Smooth muscle cell (in vitro differentiated cells): Measurements from ENCODE around the gene RPL7A. TPM values are rescaled to one million over a fixed set of nuclear protein-coding genes. Genes with fewer than 3 reads are reported as not detected.

Experiments
- DNase-seq: peaks from one replicate; lab custom pipeline; 2025; ENCODE audit not compliant: unreplicated experiment; lab: John Stamatoyannopoulos, UW
- H2AFZ ChIP-seq: fragments of 200-600 bp; sonication (generic); 2 replicates; pipeline ENCODE4 v1.6.0; 2016; ENCODE audit warnings: antibody characterized with exemption, low read depth, mild to moderate bottlenecking
- H3F3A ChIP-seq: fragments of 200-600 bp; sonication (generic); 2 replicates; pipeline ENCODE4 v1.6.0; 2017; ENCODE audit warnings: antibody characterized with exemption, low read depth
- H3K27ac ChIP-seq: fragments of 200-600 bp; sonication (generic); 2 replicates; pipeline ENCODE4 v1.5.1; 2016; ENCODE audit warnings: low read depth, mild to moderate bottlenecking
- H3K27me3 ChIP-seq: fragments of 200-600 bp; sonication (generic); 2 replicates; pipeline ENCODE4 v1.6.1; 2016; ENCODE audit warnings: low read depth, mild to moderate bottlenecking
- H3K36me3 ChIP-seq: fragments of 200-600 bp; sonication (generic); 2 replicates; pipeline ENCODE4 v1.5.1; 2016; ENCODE audit warnings: low read depth
- H3K4me1 ChIP-seq: fragments of 200-600 bp; sonication (generic); 2 replicates; pipeline ENCODE4 v1.5.1; 2016; ENCODE audit warnings: low read depth
- H3K4me2 ChIP-seq: fragments of 200-600 bp; sonication (generic); 2 replicates; pipeline ENCODE4 v1.6.0; 2016; ENCODE audit warnings: mild to moderate bottlenecking
- H3K4me3 ChIP-seq: fragments of 200-600 bp; sonication (generic); 2 replicates; pipeline ENCODE4 v1.5.1; 2016; ENCODE audit warnings: mild to moderate bottlenecking
- H3K79me2 ChIP-seq: fragments of 200-600 bp; sonication (generic); 2 replicates; pipeline ENCODE4 v1.6.0; 2016; ENCODE audit warnings: low read depth, mild to moderate bottlenecking
- H3K9ac ChIP-seq: fragments of 200-600 bp; sonication (generic); 2 replicates; pipeline ENCODE4 v1.6.0; 2016; ENCODE audit warnings: low read depth
- H3K9me3 ChIP-seq: fragments of 200-600 bp; sonication (generic); replicated peaks from 2 replicates; pipeline ENCODE4 v1.5.1; 2016; ENCODE audit warnings: low read depth
- H4K20me1 ChIP-seq: fragments of 200-600 bp; sonication (generic); 2 replicates; pipeline ENCODE4 v1.6.0; 2016; ENCODE audit warnings: low read depth
- CTCF ChIP-seq: fragments of 200-600 bp; sonication (generic); IDR thresholded peaks from 2 replicates; pipeline ENCODE4 v1.5.1; 2017; ENCODE audit warnings: borderline replicate concordance, mild to moderate bottlenecking, antibody characterized with exemption; ENCODE audit not compliant: insufficient read depth, poor library complexity, severe bottlenecking
- WGBS: methylation state at CpG from one replicate; pipeline ENCODE4 v1.1.7; 2016; ENCODE audit warnings: low lambda C conversion rate; 5-methylcytosine and 5-hydroxymethylcytosine counted together
- polyA plus RNA-seq: library from polyadenylated mRNA; unstranded; fragments of >200 nt; fragmentation: Nextera tagmentation; extraction: Ambion mirVana; gene quantifications from 2 replicates; pipeline ENCODE4 v1.2.1, GENCODE V29; 2016
- total RNA-seq: library from RNA; depleted of rRNA; stranded (reverse); fragments of >200 nt; gene quantifications from 2 replicates; pipeline ENCODE4 v1.2.3, GENCODE V29; 2014

The RPL7A gene
- total and polyA plus RNA-seq, 2 experiments from 2014 or later = 372 to 1,254 TPM

- Histone ChIP-seq H3K36me3 (peaks cover 17% of the 10 kb centered on the region), H3K4me2 (no peak overlapping the region)
- WGBS = 96% methylated on average over 11 of the region's 11 CpGs
These were observed 18.4 kb downstream of the RPL7A start for GRCh38 chr9:133366435-133366834.

GRCh38 chr9:133367221-133367620 lies 19.2 kb downstream of the RPL7A start:
- H2AFZ ChIP-seq = no peak overlapping the region
- H3K9me3 ChIP-seq = no peaks in the 10 kb centered on the region
- H3K79me2 ChIP-seq = peaks cover 77% of the 10 kb centered on the region
- no peak overlapping the region for H3K4me3 ChIP-seq
- peaks cover 14% of the 10 kb centered on the region for H3K36me3 ChIP-seq
- H4K20me1 ChIP-seq = peaks cover 100% of the 10 kb centered on the region
- 96% methylated on average over 22 of the region's 22 CpGs for WGBS
- TF ChIP-seq CTCF = no peak
- no peak overlapping the region for H3K4me2 ChIP-seq
- no peaks in the 10 kb centered on the region for H3K27me3 ChIP-seq
- H3K4me1 ChIP-seq = peaks cover 7% of the 10 kb centered on the region
- DNase-seq = no peak
- H3K9ac ChIP-seq = no peak overlapping the region
- H3F3A ChIP-seq = peaks cover 35% of the 10 kb centered on the region
- H3K27ac ChIP-seq = no peak overlapping the region

More at GRCh38 chr9:133366435-133366834, 18.4 kb downstream of the RPL7A start:
- Histone ChIP-seq H4K20me1 (peaks cover 100% of the 10 kb centered on the region), H3K79me2 (peaks cover 69% of the 10 kb centered on the region), H3K4me3 (no peak overlapping the region), H3K27me3 (no peaks in the 10 kb centered on the region), H3K9me3 (no peaks in the 10 kb centered on the region), H3F3A (peaks cover 42% of the 10 kb centered on the region), H3K9ac (no peak overlapping the region), H2AFZ (no peak overlapping the region), H3K4me1 (no peaks in the 10 kb centered on the region), H3K27ac (no peak overlapping the region)
- no peak for DNase-seq
- no peak for TF ChIP-seq CTCF

- DNase-seq = no peak
- 96% methylated on average over 10 of the region's 10 CpGs for WGBS
- Histone ChIP-seq H3K9me3 (no peaks in the 10 kb centered on the region), H3K79me2 (peaks cover 83% of the 10 kb centered on the region), H3K4me3 (no peak overlapping the region), H3K27me3 (no peaks in the 10 kb centered on the region), H3K36me3 (peaks cover 13% of the 10 kb centered on the region), H4K20me1 (peaks cover 100% of the 10 kb centered on the region), H3K4me2 (no peak overlapping the region), H3K9ac (no peak overlapping the region), H3K4me1 (peaks cover 7% of the 10 kb centered on the region), H2AFZ (no peak overlapping the region), H3F3A (peaks cover 35% of the 10 kb centered on the region), H3K27ac (no peak overlapping the region)
- TF ChIP-seq CTCF = no peak
These were observed 19.8 kb downstream of the RPL7A start for GRCh38 chr9:133367778-133368177.

GRCh38 chr9:133368249-133368881 lies 20.3 kb downstream of the RPL7A start:
- H3K36me3 ChIP-seq = peaks cover 13% of the 10 kb centered on the region
- peaks cover 100% of the 10 kb centered on the region for H4K20me1 ChIP-seq
- peaks cover 32% of the 10 kb centered on the region for H3F3A ChIP-seq
- no peak overlapping the region for H3K27ac ChIP-seq
- no peak overlapping the region for H3K9ac ChIP-seq
- no peak overlapping the region for H3K4me3 ChIP-seq
- no peak overlapping the region for H2AFZ ChIP-seq
- H3K4me1 ChIP-seq = peaks cover 7% of the 10 kb centered on the region
- TF ChIP-seq CTCF = no peak
- no peaks in the 10 kb centered on the region for H3K27me3 ChIP-seq
- no peak overlapping the region for H3K4me2 ChIP-seq
- H3K79me2 ChIP-seq = peaks cover 87% of the 10 kb centered on the region
- no peak for DNase-seq
- H3K9me3 ChIP-seq = no peaks in the 10 kb centered on the region
- WGBS = 87% methylated on average over 18 of the region's 18 CpGs
